Large intestine (tissue), 3 donors: ENCODE measurements around the gene KRTAP4-7. TPM values are rescaled to one million over a fixed set of nuclear protein-coding genes. Genes with fewer than 3 reads are reported as not detected.
"Not testable (repeated sequence)": the region's sequence is repeated elsewhere in the genome, so short reads cannot be mapped to it uniquely, and the experiment has no call there.

ENCODE experiments used
- DNase-seq, 2 donors: peaks; one replicate each; pipeline versions ENCODE4 v3.0.0 to v3.0.0-alpha.2; 2013
- H3K27ac ChIP-seq: one replicate; pipeline ENCODE4 v1.5.1; 2013; ENCODE audit warnings: low read length
- H3K27me3 ChIP-seq: 2 replicates; pipeline ENCODE4 v1.6.1; 2013; ENCODE audit warnings: low read length; ENCODE audit not compliant: control insufficient read depth, insufficient read depth
- H3K36me3 ChIP-seq: 2 replicates; pipeline ENCODE4 v1.6.1; 2013; ENCODE audit warnings: low read length; ENCODE audit not compliant: control insufficient read depth, insufficient read depth
- H3K4me1 ChIP-seq: one replicate; pipeline ENCODE4 v1.6.1; 2013; ENCODE audit warnings: low read length; ENCODE audit not compliant: control insufficient read depth, insufficient read depth
- H3K4me3 ChIP-seq: one replicate; pipeline ENCODE4 v1.5.1; 2013; ENCODE audit warnings: low read length
- H3K9me3 ChIP-seq: one replicate; pipeline ENCODE4 v1.6.1; 2013; ENCODE audit warnings: mild to moderate bottlenecking, low read depth, low read length, moderate library complexity; ENCODE audit not compliant: control insufficient read depth
- WGBS: methylation state at CpG from one replicate; pipeline ENCODE4 v1.1.5; 2013; ENCODE audit warnings: low lambda C conversion rate; ENCODE audit not compliant: insufficient coverage; 5-methylcytosine and 5-hydroxymethylcytosine counted together
- polyA plus RNA-seq: library from polyadenylated mRNA; unstranded; fragments of 120-200 nt; gene quantifications from one replicate; pipeline ENCODE4 v1.2.1, GENCODE V29; 2013

Gene KRTAP4-7
- polyA plus RNA-seq, 1 donor = not detected

DNA sequence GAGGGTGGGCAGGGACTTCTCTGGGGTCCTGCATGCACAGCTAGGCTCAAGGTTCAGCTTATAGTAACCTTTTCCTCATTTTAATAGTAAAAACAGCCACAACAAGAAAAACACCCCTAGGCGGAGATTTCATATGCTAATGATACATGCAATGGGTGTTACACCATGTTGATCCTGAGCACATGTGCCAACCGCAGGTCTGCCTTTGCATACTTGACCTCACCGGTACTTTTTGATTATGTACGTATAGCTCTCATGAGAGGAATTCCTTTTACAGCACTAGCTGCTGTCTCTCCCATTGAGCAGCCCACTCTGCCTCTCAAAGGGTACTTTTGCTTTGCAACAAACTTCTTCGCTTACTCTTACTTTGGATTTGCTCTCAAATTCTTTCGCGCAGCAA lies 12.1 kb downstream of the KRTAP4-7 start:
- no peaks in the 10 kb centered on the region for H3K4me1 ChIP-seq
- DNase-seq = no peak
- H3K9me3 ChIP-seq = no peaks in the 10 kb centered on the region
- H3K27ac ChIP-seq = no peak overlapping the region
- H3K36me3 ChIP-seq = no peaks in the 10 kb centered on the region
- peaks cover 3% of the 10 kb centered on the region for H3K27me3 ChIP-seq
- WGBS = no CpG with 5 or more reads among the region's 7 CpGs
- H3K4me3 ChIP-seq = no peak overlapping the region

DNA sequence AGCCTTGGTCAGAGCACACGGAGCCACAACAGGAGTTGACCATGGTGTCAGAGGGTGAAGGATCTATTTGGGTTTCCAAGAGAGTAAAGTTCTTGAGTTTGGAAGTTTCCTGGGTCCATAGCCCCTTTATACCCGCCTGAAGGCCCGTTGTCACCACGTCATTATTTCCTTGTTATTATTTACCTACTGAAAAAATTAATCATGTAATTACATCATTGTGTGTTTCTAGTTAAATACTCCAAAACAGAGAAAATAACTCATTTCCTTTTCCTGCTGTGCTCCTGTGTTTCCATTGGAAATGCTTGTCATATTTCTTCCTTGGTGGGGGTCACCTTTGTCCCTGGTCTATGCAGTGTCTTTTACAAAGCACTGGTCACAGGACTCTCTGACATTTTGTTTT lies 14.1 kb downstream of the KRTAP4-7 start, which contains the start of gene KRTAP4-8:
Gene KRTAP4-8, minus strand, starts transcription at position 101 of the 400 bp plus-strand sequence. Its CDS starts 58 bp downstream, at position 43.
- Histone ChIP-seq H3K9me3 (no peaks in the 10 kb centered on the region), H3K27ac (no peak within 1 kb of the TSS), H3K4me3 (no peak within 1 kb of the TSS), H3K36me3 (no peaks in the 10 kb centered on the region), H3K4me1 (no peaks in the 10 kb centered on the region), H3K27me3 (peaks cover 3% of the 10 kb centered on the region)
- DNase-seq = no peak
- WGBS = no CpG with 5 or more reads among the region's 4 CpGs

- Histone ChIP-seq H3K4me3 (no peak overlapping the region), H3K36me3 (no peaks in the 10 kb centered on the region), H3K27ac (no peak overlapping the region), H3K9me3 (no peaks in the 10 kb centered on the region), H3K4me1 (no peaks in the 10 kb centered on the region), H3K27me3 (peaks cover 3% of the 10 kb centered on the region)
- no peak for DNase-seq
- WGBS = no CpG with 5 or more reads among the region's 6 CpGs
Observed at GRCh38 chr17:41098481-41098880, 14.5 kb downstream of the KRTAP4-7 start.

GRCh38 chr17:41099682-41100480 lies 15.9 kb downstream of the KRTAP4-7 start:
- not testable (repeated sequence) for H3K36me3 ChIP-seq, H3K4me3 ChIP-seq, H3K9me3 ChIP-seq, DNase-seq, H3K27ac ChIP-seq, H3K27me3 ChIP-seq, H3K4me1 ChIP-seq
- WGBS = no CpG with 5 or more reads among the region's 7 CpGs

- WGBS = no CpG with 5 or more reads among the region's 10 CpGs
- no peaks in the 10 kb centered on the region for H3K27me3 ChIP-seq
- H3K36me3 ChIP-seq = no peaks in the 10 kb centered on the region
- no peaks in the 10 kb centered on the region for H3K9me3 ChIP-seq
- H3K4me3 ChIP-seq = no peak within 1 kb of the TSS
- H3K4me1 ChIP-seq = no peaks in the 10 kb centered on the region
- DNase-seq = no peak
- H3K27ac ChIP-seq = no peak within 1 kb of the TSS
Observed at GRCh38 chr17:41101586-41102259, 17.8 kb downstream of the KRTAP4-7 start, which contains the start of gene KRTAP4-16. KRTAP4-16 (minus strand) TSS chr17:41102209; CDS start chr17:41102209, 0 bp downstream.

GRCh38 chr17:41103896-41104295 lies 19.9 kb downstream of the KRTAP4-7 start:
- WGBS = no CpG with 5 or more reads among the region's 1 CpG
- Histone ChIP-seq H3K36me3 (no peaks in the 10 kb centered on the region), H3K9me3 (no peaks in the 10 kb centered on the region), H3K27ac (no peak overlapping the region), H3K27me3 (peaks cover 4% of the 10 kb centered on the region), H3K4me1 (no peaks in the 10 kb centered on the region), H3K4me3 (no peak overlapping the region)
- DNase-seq = no peak

DNA sequence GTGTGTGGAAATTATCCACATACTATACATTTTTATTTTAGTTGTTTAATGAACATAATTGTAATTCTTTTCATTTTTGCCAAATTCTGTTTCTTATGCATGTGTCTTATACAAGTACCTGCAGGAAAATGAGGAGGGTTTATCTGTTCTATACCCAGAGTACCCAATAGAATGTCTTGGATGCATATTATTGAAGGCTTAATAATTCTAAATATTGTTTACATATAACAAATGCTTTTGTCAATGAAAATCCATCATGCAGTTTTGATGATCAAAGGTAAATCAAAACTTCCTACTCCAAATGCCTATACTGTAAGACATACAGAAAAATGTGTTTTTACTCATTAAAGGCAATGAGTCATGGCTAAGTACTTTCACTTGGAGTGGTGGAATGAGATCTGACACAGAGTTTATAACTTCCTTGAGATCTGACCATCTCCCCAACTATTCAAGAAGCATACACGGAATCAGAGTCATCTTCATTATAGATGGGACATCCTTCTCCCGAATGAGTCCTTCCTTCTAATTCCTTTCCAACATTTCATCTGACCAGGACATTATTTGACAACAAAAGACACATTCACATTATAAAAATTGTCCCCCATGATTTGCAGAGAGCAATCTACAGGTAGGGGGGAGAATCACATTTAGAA lies 20.6 kb downstream of the KRTAP4-7 start:
- WGBS = no CpG with 5 or more reads among the region's 2 CpGs
- not testable (repeated sequence) for DNase-seq, H3K9me3 ChIP-seq

DNA sequence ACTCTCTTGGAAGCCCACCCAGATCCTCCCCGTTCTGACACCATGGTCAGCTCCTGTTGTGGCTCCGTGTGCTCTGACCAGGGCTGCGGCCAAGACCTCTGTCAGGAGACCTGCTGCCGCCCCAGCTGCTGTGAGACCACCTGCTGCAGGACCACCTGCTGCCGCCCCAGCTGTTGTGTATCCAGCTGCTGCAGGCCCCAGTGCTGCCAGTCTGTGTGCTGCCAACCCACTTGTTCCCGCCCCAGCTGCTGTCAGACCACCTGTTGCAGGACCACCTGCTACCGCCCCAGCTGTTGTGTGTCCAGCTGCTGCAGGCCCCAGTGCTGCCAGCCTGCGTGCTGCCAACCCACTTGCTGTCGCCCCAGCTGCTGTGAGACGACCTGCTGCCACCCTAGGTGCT lies 21.4 kb downstream of the KRTAP4-7 start, which contains the start of gene KRTAP4-9:
Gene KRTAP4-9, plus strand, starts transcription at position 43 of the 400 bp plus-strand sequence. Its CDS starts 0 bp downstream, at position 43.
- not testable (repeated sequence) for H3K27me3 ChIP-seq, H3K36me3 ChIP-seq, H3K4me3 ChIP-seq, DNase-seq, H3K9me3 ChIP-seq, H3K4me1 ChIP-seq, H3K27ac ChIP-seq
- no CpG with 5 or more reads among the region's 10 CpGs for WGBS

More for the DNA sequence above, 20.6 kb downstream of the KRTAP4-7 start:
- not testable (repeated sequence) for H3K36me3 ChIP-seq, H3K4me3 ChIP-seq, H3K4me1 ChIP-seq, H3K27ac ChIP-seq, H3K27me3 ChIP-seq

DNA sequence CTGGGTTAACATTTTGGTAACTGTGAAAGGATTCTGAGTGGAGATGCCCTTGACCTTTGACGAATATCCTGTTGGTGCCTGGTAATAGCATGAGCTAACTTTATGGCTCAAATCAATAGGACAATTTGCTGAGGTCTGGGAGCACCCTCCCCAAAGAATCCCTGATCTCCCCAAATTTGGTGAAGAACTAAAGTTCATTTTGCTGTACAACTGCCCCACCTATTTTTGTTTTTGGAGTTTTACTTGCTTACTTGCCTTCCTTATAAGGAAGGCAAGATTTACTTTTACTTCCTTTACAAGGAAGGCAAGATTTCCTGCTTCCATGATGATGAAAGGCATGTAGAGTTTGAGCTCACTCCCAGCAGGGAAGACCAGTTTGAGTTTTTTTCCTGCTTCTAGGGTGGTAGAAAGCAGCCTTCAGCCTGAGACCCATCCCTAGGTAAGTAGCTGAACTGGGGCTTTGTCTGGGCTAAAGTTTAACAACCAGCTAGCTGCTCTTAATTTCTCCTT lies 24.0 kb downstream of the KRTAP4-7 start:
- Histone ChIP-seq H3K36me3 (no peaks in the 10 kb centered on the region), H3K4me1 (no peaks in the 10 kb centered on the region), H3K4me3 (no peak overlapping the region), H3K27ac (no peak overlapping the region), H3K9me3 (no peaks in the 10 kb centered on the region), H3K27me3 (peaks cover 4% of the 10 kb centered on the region)
- DNase-seq = no peak
- WGBS = no CpG with 5 or more reads among the region's 1 CpG

- H3K27ac ChIP-seq, H3K4me1 ChIP-seq, DNase-seq, H3K36me3 ChIP-seq, H3K4me3 ChIP-seq, H3K9me3 ChIP-seq, H3K27me3 ChIP-seq: not testable (repeated sequence)
- 80% methylated on average over 1 of the region's 1 CpG for WGBS
Observed at GRCh38 chr17:41108728-41109386, 24.9 kb downstream of the KRTAP4-7 start.
